HEK293 (cell line): ENCODE measurements around the gene CPB2.

Experiments
- CTCF ChIA-PET: fragments of 350-600 bp; formaldehyde crosslinking; extraction: SDS; loops from one replicate; lab custom pipeline; 2021; ENCODE audit warnings: antibody characterized with exemption; lab: Yijun Ruan, JAX
- POLR2A ChIA-PET: fragments of 300-600 bp; formaldehyde crosslinking; extraction: SDS; loops from one replicate; lab custom pipeline; 2020; ENCODE audit warnings: antibody characterized with exemption, inconsistent platforms; lab: Yijun Ruan, JAX
- H3K27ac ChIP-seq: fragments of 200-500 bp; sonication (Bioruptor generic); 2 replicates; pipeline ENCODE4 v1.5.1; 2014; ENCODE audit warnings: low read depth, low read length, control low read depth, inconsistent platforms; ENCODE audit errors: extremely low read depth
- H3K36me3 ChIP-seq, 2 experiments: fragments of 200-500 bp in 1 of 2; sonication (Bioruptor generic) in 1 of 2; 1 replicate in 1 of 2; 2 replicates in 1 of 2; pipeline ENCODE4 v1.5.1; 2014 to 2017; ENCODE audit warnings: inconsistent platforms in 2 of 2, low read length in 2 of 2; ENCODE audit not compliant: control insufficient read depth in 2 of 2, insufficient read depth in 1 of 2
- H3K4me1 ChIP-seq: fragments of 200-500 bp; sonication (Bioruptor generic); 2 replicates; pipeline ENCODE4 v1.5.1; 2014; ENCODE audit warnings: mild to moderate bottlenecking, low read length, inconsistent platforms; ENCODE audit not compliant: control insufficient read depth, insufficient read depth
- H3K4me3 ChIP-seq: 2 replicates; pipeline ENCODE4 v1.5.1; 2011; ENCODE audit warnings: low read depth, mild to moderate bottlenecking, control low read depth, low read length, moderate library complexity
- H3K9me3 ChIP-seq: fragments of 200-500 bp; sonication (Bioruptor generic); 2 replicates; pipeline ENCODE4 v1.5.1; 2014; ENCODE audit warnings: low read depth, low read length, inconsistent platforms; ENCODE audit not compliant: control insufficient read depth, insufficient read depth
- BCL11B ChIP-seq: fragments of 450-650 bp; formaldehyde crosslinking; IDR thresholded peaks from 2 replicates; pipeline ENCODE4 v1.5.1; 2016; ENCODE audit warnings: low read depth, missing biosample characterization, missing genetic modification characterization
- CTCF ChIP-seq: fragments of 450-650 bp; formaldehyde crosslinking; IDR thresholded peaks from 2 replicates; pipeline ENCODE4 v1.5.1; 2016; ENCODE audit warnings: missing biosample characterization, missing genetic modification characterization
- FEZF1 ChIP-seq: fragments of 450-650 bp; formaldehyde crosslinking; IDR thresholded peaks from 2 replicates; pipeline ENCODE4 v1.5.1; 2016; ENCODE audit warnings: missing biosample characterization, missing genetic modification characterization
- HOXD13 ChIP-seq: sonication (generic); formaldehyde crosslinking; IDR thresholded peaks from 2 replicates; pipeline ENCODE4 v1.8.0; 2022; ENCODE audit warnings: missing genetic modification reagents, borderline replicate concordance
- PRDM1 ChIP-seq: fragments of 450-650 bp; formaldehyde crosslinking; IDR thresholded peaks from 2 replicates; pipeline ENCODE4; 2016; ENCODE audit warnings: missing biosample characterization, missing genetic modification characterization
- SP3 ChIP-seq: fragments of 450-650 bp; formaldehyde crosslinking; IDR thresholded peaks from 2 replicates; pipeline ENCODE4 v1.5.1; 2016; ENCODE audit warnings: missing biosample characterization, missing genetic modification characterization
- YY2 ChIP-seq: fragments of 450-650 bp; formaldehyde crosslinking; IDR thresholded peaks from 2 replicates; pipeline ENCODE4 v1.5.1; 2016; ENCODE audit warnings: missing biosample characterization, missing genetic modification characterization
- ZBTB44 ChIP-seq: fragments of 450-650 bp; IDR thresholded peaks from 2 replicates; pipeline ENCODE4 v1.5.1; 2018; ENCODE audit warnings: missing biosample characterization, mild to moderate bottlenecking, missing genetic modification characterization
- ZBTB7A ChIP-seq: fragments of 450-650 bp; formaldehyde crosslinking; IDR thresholded peaks from 2 replicates; pipeline ENCODE4 v1.5.1; 2016; ENCODE audit warnings: low read depth, missing biosample characterization, missing genetic modification characterization
- ZNF133 ChIP-seq: fragments of 450-650 bp; formaldehyde crosslinking; IDR thresholded peaks from 2 replicates; pipeline ENCODE4 v1.5.1; 2016; ENCODE audit warnings: missing biosample characterization, missing genetic modification characterization
- ZNF155 ChIP-seq: fragments of 450-650 bp; formaldehyde crosslinking; IDR thresholded peaks from 2 replicates; pipeline ENCODE4 v1.5.1; 2016; ENCODE audit warnings: missing biosample characterization, missing genetic modification characterization
- ZNF2 ChIP-seq: fragments of 450-650 bp; formaldehyde crosslinking; IDR thresholded peaks from 2 replicates; pipeline ENCODE4 v1.5.1; 2016; ENCODE audit warnings: missing biosample characterization, missing genetic modification characterization
- ZNF211 ChIP-seq: fragments of 450-650 bp; formaldehyde crosslinking; IDR thresholded peaks from 2 replicates; pipeline ENCODE4 v1.5.1; 2016; ENCODE audit warnings: low read depth, missing biosample characterization, missing genetic modification characterization
- ZNF223 ChIP-seq: fragments of 450-650 bp; formaldehyde crosslinking; IDR thresholded peaks from 2 replicates; pipeline ENCODE4 v1.5.1; 2016; ENCODE audit warnings: missing biosample characterization, missing genetic modification characterization
- ZNF248 ChIP-seq: fragments of 450-650 bp; formaldehyde crosslinking; IDR thresholded peaks from 2 replicates; pipeline ENCODE4 v1.5.1; 2017; ENCODE audit warnings: missing biosample characterization, missing genetic modification characterization
- ZNF311 ChIP-seq: fragments of 450-650 bp; formaldehyde crosslinking; IDR thresholded peaks from 2 replicates; pipeline ENCODE4 v1.5.1; 2017; ENCODE audit warnings: missing biosample characterization, missing genetic modification characterization, borderline replicate concordance
- ZNF324 ChIP-seq: fragments of 450-650 bp; formaldehyde crosslinking; IDR thresholded peaks from 2 replicates; pipeline ENCODE4 v1.5.1; 2016; ENCODE audit warnings: missing biosample characterization, missing genetic modification characterization
- ZNF366 ChIP-seq: fragments of 450-650 bp; formaldehyde crosslinking; conservative IDR thresholded peaks from 2 replicates; pipeline ENCODE4 v1.5.1; 2016; ENCODE audit warnings: missing biosample characterization, missing genetic modification characterization
- ZNF48 ChIP-seq: fragments of 450-650 bp; formaldehyde crosslinking; IDR thresholded peaks from 2 replicates; pipeline ENCODE4 v1.5.1; 2016; ENCODE audit warnings: missing biosample characterization, missing genetic modification characterization
- ZNF510 ChIP-seq: fragments of 450-650 bp; formaldehyde crosslinking; IDR thresholded peaks from 2 replicates; pipeline ENCODE4 v1.5.1; 2018; ENCODE audit warnings: mild to moderate bottlenecking, missing genetic modification characterization, missing biosample characterization; ENCODE audit not compliant: insufficient replicate concordance
- ZNF544 ChIP-seq: fragments of 450-650 bp; formaldehyde crosslinking; IDR thresholded peaks from 2 replicates; pipeline ENCODE4 v1.5.0; 2017; ENCODE audit warnings: missing biosample characterization, missing genetic modification characterization
- ZNF548 ChIP-seq: fragments of 450-650 bp; formaldehyde crosslinking; IDR thresholded peaks from 2 replicates; pipeline ENCODE4 v1.5.1; 2016; ENCODE audit warnings: missing biosample characterization, missing genetic modification characterization
- ZNF558 ChIP-seq: fragments of 450-650 bp; formaldehyde crosslinking; IDR thresholded peaks from 2 replicates; pipeline ENCODE4 v1.5.1; 2016; ENCODE audit warnings: missing biosample characterization, missing genetic modification characterization
- ZNF623 ChIP-seq: fragments of 450-650 bp; formaldehyde crosslinking; IDR thresholded peaks from 2 replicates; pipeline ENCODE4 v1.5.1; 2016; ENCODE audit warnings: missing biosample characterization, missing genetic modification characterization
- ZNF624 ChIP-seq: fragments of 450-650 bp; formaldehyde crosslinking; IDR thresholded peaks from 2 replicates; pipeline ENCODE4 v1.5.1; 2017; ENCODE audit warnings: missing biosample characterization, missing genetic modification characterization
- ZNF626 ChIP-seq: fragments of 450-650 bp; sonication (Bioruptor Pico); formaldehyde crosslinking; IDR thresholded peaks from 2 replicates; pipeline ENCODE4 v1.5.1; 2018; ENCODE audit warnings: missing biosample characterization, missing genetic modification characterization, inconsistent platforms
- ZNF629 ChIP-seq: fragments of 450-650 bp; formaldehyde crosslinking; IDR thresholded peaks from 2 replicates; pipeline ENCODE4 v1.5.1; 2017; ENCODE audit warnings: missing biosample characterization, missing genetic modification characterization
- ZNF747 ChIP-seq: fragments of 450-650 bp; formaldehyde crosslinking; IDR thresholded peaks from 2 replicates; pipeline ENCODE4 v1.5.1; 2016; ENCODE audit warnings: missing biosample characterization, missing genetic modification characterization
- ZNF776 ChIP-seq: fragments of 450-650 bp; formaldehyde crosslinking; IDR thresholded peaks from 2 replicates; pipeline ENCODE4 v1.5.0; 2017; ENCODE audit warnings: missing biosample characterization, missing genetic modification characterization, borderline replicate concordance
- ZNF830 ChIP-seq: fragments of 450-650 bp; IDR thresholded peaks from 2 replicates; pipeline ENCODE4 v1.5.0; 2018; ENCODE audit warnings: missing biosample characterization, missing genetic modification characterization, low read depth, mild to moderate bottlenecking, moderate library complexity
- ZNF843 ChIP-seq: fragments of 450-650 bp; formaldehyde crosslinking; IDR thresholded peaks from 2 replicates; pipeline ENCODE4 v1.5.1; 2016; ENCODE audit warnings: missing biosample characterization, missing genetic modification characterization
- ZSCAN16 ChIP-seq: fragments of 450-650 bp; formaldehyde crosslinking; IDR thresholded peaks from 2 replicates; pipeline ENCODE4 v1.5.1; 2016; ENCODE audit warnings: missing biosample characterization, missing genetic modification characterization
- ZSCAN23 ChIP-seq: fragments of 450-650 bp; formaldehyde crosslinking; IDR thresholded peaks from 2 replicates; pipeline ENCODE4 v1.5.1; 2016; ENCODE audit warnings: missing biosample characterization, missing genetic modification characterization
- TF ChIP-seq, protein P1 (sequence below): fragments of 450-650 bp; formaldehyde crosslinking; optimal IDR thresholded peaks from 2 replicates; pipeline ENCODE3; 2016; ENCODE audit warnings: missing biosample characterization, mild to moderate bottlenecking, missing genetic modification characterization

The CPB2 gene

DNA sequence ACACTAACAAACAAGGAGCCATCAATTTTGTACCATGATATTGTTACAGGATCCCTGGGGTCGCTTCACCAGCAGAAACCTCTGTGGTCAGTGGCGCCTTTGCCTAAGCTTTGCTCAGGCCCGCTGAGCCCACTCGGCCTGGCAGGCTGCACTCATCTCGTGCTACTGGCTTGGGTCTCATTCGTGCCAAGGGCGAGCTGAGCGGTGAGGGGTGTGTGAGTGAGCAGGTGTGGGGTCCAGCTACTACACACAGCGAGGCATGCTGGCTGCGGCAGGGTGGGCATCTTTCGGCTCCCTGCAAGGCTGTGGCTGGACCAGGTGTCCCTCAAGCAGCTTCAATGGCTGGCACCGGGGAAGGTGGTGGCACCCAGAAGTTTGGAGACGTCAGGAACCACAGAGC is 19.1 kb downstream of the CPB2 start (continued):
- TF ChIP-seq ZNF311 (tag by site-specific recombination) (no peak), ZNF843 (tag by site-specific recombination) (no peak), ZSCAN16 (tag by site-specific recombination) (no peak)
- TF ChIP-seq, all 188 proteins: peak for 0

DNA sequence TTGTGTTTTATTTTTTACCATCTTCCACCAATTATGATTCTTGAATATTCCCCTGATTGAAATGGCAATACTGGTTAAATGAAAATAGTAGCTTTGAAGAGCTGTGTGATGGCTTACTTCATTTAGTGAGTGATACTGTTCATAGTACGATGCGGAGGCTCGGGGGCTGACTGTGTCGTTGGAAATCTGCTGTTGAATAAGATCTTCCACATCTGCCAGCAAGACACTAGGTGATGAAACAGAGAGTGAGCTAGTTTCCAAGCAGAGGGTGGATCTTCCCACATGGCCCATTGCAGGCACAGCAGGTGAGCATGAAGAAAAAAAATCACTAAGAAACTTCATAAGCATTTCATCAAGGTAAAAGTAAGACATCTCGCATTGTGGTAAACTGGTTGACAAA is 22.5 kb downstream of the CPB2 start:
- TF ChIP-seq ZNF776 (tag by site-specific recombination) (no peak), ZBTB7A (tag by site-specific recombination) (no peak), ZNF324 (tag by site-specific recombination) (no peak), ZNF626 (tag by site-specific recombination) (no peak), HOXD13 (no peak), SP3 (tag by site-specific recombination) (no peak), ZNF548 (tag by site-specific recombination) (no peak), ZNF623 (tag by site-specific recombination) (no peak), PRDM1 (no peak), ZNF366 (tag by site-specific recombination) (no peak), ZSCAN23 (tag by site-specific recombination) (no peak), ZNF558 (tag by site-specific recombination) (no peak), ZNF248 (tag by site-specific recombination) (no peak), ZNF624 (tag by site-specific recombination) (no peak), YY2 (tag by site-specific recombination) (no peak), CTCF (tag by site-specific recombination) (no peak)
- TF ChIP-seq, protein P1, sequence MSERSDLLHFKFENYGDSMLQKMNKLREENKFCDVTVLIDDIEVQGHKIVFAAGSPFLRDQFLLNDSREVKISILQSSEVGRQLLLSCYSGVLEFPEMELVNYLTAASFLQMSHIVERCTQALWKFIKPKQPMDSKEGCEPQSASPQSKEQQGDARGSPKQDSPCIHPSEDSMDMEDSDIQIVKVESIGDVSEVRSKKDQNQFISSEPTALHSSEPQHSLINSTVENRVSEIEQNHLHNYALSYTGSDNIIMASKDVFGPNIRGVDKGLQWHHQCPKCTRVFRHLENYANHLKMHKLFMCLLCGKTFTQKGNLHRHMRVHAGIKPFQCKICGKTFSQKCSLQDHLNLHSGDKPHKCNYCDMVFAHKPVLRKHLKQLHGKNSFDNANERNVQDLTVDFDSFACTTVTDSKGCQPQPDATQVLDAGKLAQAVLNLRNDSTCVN (tag by site-specific recombination) = no peak
- TF ChIP-seq, all 188 proteins: peak for 0
- Histone ChIP-seq H3K4me3 (no peak overlapping the region), H3K4me1 (no peaks in the 10 kb centered on the region), H3K36me3 (no peaks in the 10 kb centered on the region), H3K27ac (no peak overlapping the region), H3K9me3 (no peaks in the 10 kb centered on the region)
- ChIA-PET CTCF (interaction anchor here (1.2 kb wide), 1 partner anchor 44 kb away, joined by 6 read pairs; no protein-coding TSS in a partner anchor), POLR2A (no interaction called here)

DNA sequence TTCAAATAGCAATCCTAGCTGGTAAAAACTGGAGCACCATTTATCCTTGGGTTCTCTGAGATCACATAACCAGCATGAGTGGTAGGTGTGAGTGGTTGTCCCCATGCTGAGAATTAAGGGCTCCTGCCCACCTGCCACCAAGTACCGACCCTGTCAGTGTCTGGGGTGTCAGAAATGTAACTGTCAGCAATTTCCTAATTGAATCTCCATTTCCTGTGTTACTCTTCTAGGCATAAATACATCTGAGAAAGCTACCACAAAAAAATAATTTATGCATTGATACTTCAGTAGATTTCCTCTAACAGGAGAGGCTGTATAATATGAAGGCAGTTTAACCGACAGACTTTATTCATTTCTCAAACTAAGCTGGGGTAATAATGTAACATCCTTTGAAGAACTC is 25.1 kb downstream of the CPB2 start:
- Histone ChIP-seq H3K4me1 (no peaks in the 10 kb centered on the region), H3K27ac (no peak overlapping the region), H3K9me3 (no peaks in the 10 kb centered on the region), H3K36me3 (no peaks in the 10 kb centered on the region), H3K4me3 (no peak overlapping the region)
- POLR2A ChIA-PET = interaction anchor here (0.6 kb wide), 1 partner anchor 31 kb away, joined by 3 read pairs; no protein-coding TSS in a partner anchor
- TF ChIP-seq ZBTB44 (tag by site-specific recombination) (no peak), FEZF1 (tag by site-specific recombination) (no peak), ZNF133 (tag by site-specific recombination) (no peak), PRDM1 (no peak), ZNF223 (tag by site-specific recombination) (no peak), BCL11B (tag by site-specific recombination) (no peak), ZNF510 (tag by site-specific recombination) (no peak), ZNF830 (tag by site-specific recombination) (no peak), ZNF155 (tag by site-specific recombination) (no peak), ZNF211 (no peak), ZBTB7A (tag by site-specific recombination) (no peak), ZNF544 (no peak), ZNF629 (no peak), ZNF2 (tag by site-specific recombination) (no peak), ZNF48 (no peak), ZNF747 (no peak), ZNF324 (tag by site-specific recombination) (no peak)
- TF ChIP-seq, all 188 proteins: peak for 0
- CTCF ChIA-PET = no interaction called here
